PC-3 (cell line): ENCODE measurements around the gene ADORA2B.

Experiments used
- EZH2 ChIP-seq: fragments of 300-600 bp; sonication (generic); IDR thresholded peaks from one replicate; pipeline ENCODE4 v1.6.1; 2017; ENCODE audit warnings: antibody characterized with exemption, mild to moderate bottlenecking, low read length; ENCODE audit not compliant: unreplicated experiment
- TF ChIP-seq, protein P1 (sequence below): fragments of 300-600 bp; sonication (generic); conservative IDR thresholded peaks from 2 replicates; pipeline ENCODE4 v1.5.1; 2017; ENCODE audit warnings: antibody characterized with exemption, low read depth, mild to moderate bottlenecking, low read length

GRCh38 chr17:15969463-15969862 lies 24.5 kb downstream of the ADORA2B start:
- TF ChIP-seq, protein P1, sequence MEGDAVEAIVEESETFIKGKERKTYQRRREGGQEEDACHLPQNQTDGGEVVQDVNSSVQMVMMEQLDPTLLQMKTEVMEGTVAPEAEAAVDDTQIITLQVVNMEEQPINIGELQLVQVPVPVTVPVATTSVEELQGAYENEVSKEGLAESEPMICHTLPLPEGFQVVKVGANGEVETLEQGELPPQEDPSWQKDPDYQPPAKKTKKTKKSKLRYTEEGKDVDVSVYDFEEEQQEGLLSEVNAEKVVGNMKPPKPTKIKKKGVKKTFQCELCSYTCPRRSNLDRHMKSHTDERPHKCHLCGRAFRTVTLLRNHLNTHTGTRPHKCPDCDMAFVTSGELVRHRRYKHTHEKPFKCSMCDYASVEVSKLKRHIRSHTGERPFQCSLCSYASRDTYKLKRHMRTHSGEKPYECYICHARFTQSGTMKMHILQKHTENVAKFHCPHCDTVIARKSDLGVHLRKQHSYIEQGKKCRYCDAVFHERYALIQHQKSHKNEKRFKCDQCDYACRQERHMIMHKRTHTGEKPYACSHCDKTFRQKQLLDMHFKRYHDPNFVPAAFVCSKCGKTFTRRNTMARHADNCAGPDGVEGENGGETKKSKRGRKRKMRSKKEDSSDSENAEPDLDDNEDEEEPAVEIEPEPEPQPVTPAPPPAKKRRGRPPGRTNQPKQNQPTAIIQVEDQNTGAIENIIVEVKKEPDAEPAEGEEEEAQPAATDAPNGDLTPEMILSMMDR: no peak
- no peak for TF ChIP-seq EZH2
